Measurements from ENCODE around the gene DDX23.

DNA sequence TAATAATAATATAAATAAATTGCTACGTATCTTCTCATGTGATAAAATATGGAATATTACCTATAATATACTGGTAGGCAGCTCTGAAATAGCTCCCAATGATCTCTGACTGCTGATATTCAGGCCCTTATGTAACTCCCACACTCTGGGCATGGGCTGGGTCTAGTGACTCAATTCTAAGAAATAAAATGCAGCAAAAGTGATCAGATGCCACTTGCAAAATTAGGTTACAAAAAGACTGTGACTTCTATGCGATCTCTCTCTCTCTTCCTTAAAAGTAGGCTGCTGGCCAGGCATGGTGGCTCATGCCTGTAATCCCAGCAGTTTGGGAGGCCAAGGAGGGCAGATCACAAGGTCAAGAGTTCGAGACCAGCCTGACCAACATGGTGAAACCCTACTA is 44.0 kb downstream of the DDX23 start:
- TF ChIP-seq GATA2 (IDR thresholded peaks at IDR 0.05; ENCODE audit: low read depth, low read length) (no peak), GATA3 (IDR thresholded peaks at IDR 0.05; ENCODE audit: low read depth, low read length) (no peak)

Measured in SH-SY5Y (cell line).